ENCODE measurements around the gene WBP11. TPM values are rescaled to one million over a fixed set of nuclear protein-coding genes. Genes with fewer than 3 reads are reported as not detected.

WBP11 gene
- total and polyA plus RNA-seq, 2 of the 13 experiments (the other 11 are each of a cell fraction or from before 2014, with no cell fraction given), result 7.6 to 31.0 TPM

DNA sequence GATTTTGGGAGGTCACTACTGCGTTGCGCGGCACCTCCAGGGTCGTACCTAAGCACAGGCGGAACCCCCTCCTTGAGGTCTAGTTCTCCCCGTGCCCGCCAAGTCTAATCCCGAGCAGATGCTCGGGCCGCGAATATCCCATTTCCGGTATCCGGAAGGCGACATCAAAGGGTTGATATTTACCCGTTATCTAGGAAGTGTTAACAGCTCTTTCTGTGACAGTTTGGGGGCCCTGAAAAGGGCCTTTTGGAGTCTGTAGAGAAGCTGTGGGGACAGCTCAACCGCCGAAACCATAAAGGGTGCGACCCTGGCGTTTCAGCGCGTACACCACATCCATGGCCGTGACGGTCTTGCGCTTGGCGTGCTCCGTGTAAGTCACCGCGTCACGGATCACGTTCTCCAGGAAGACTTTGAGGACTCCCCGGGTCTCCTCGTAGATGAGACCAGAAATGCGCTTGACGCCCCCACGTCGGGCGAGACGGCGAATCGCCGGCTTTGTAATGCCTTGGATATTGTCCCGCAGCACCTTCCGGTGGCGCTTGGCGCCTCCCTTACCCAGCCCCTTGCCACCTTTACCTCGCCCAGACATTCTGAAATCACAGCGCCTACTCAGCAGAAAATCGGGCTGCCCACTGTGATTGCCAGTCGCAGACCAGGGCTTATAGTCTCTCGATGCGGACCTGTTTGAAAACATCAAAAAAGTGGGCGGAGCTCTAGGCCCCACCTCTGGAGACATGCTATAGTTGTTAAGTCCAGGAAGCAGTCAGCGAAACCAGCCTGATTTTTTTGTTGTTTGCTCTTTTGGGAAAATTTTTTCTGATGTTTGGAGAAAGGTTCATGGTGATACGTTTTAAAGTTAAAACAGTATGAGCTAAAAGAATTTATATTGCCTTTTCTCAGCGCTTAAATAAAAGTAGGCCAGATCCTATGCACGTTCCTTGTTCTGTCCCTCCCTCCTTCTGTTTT is 32.5 kb downstream of the WBP11 start (continued):
- TF ChIP-seq MED1 (CRISPR knock-in tag; IDR thresholded peaks at IDR 0.05) (peak; percentile 82), ZNF264 (CRISPR knock-in tag; IDR thresholded peaks at IDR 0.05) (peak; percentile 17; the same call in 1 of the 2 replicates), PRMT3 (CRISPR knock-in tag; IDR thresholded peaks at IDR 0.05; ENCODE audit: borderline replicate concordance, low read depth) (peak; percentile 81; the same call in 1 of the 2 replicates), SNAI1 (CRISPR knock-in tag; IDR thresholded peaks at IDR 0.05; ENCODE audit: borderline replicate concordance) (peak; percentile 94; the same call in 1 of the 2 replicates), RNF2 (conservative IDR thresholded peaks at IDR 0.05; ENCODE audit: low read depth) (0 out of 2 replicates have a peak, but pooled peaks have one; percentile 22), ZNF776 (CRISPR knock-in tag; IDR thresholded peaks at IDR 0.05) (peak; percentile 51; the same call in 1 of the 2 replicates), ZKSCAN1 (IDR thresholded peaks at IDR 0.05; ENCODE audit: low read length) (peak; percentile 97), AGO2 (optimal IDR thresholded peaks at IDR 0.05; ENCODE audit: low read depth, low read length) (peak; percentile 81), PRPF4 (IDR thresholded peaks at IDR 0.05; ENCODE audit: low read depth, low read length, poor library complexity, severe bottlenecking) (no peak), ELF3 (CRISPR knock-in tag; IDR thresholded peaks at IDR 0.05) (peak; percentile 72), MXI1 (IDR thresholded peaks at IDR 0.05; ENCODE audit: borderline replicate concordance, low read depth, low read length) (no peak; the same call in 2 of the 3 replicates), ZSCAN20 (CRISPR knock-in tag; IDR thresholded peaks at IDR 0.05; ENCODE audit: borderline replicate concordance) (no peak), ZNF180 (CRISPR knock-in tag; IDR thresholded peaks at IDR 0.05; ENCODE audit: borderline replicate concordance, low read depth) (no peak), REPIN1 (CRISPR knock-in tag; IDR thresholded peaks at IDR 0.05; ENCODE audit: borderline replicate concordance, low read depth) (peak; percentile 81), ELF4 (CRISPR knock-in tag; IDR thresholded peaks at IDR 0.05; ENCODE audit: borderline replicate concordance) (peak; percentile 29; the same call in 1 of the 2 replicates), JUN (CRISPR knock-in tag; IDR thresholded peaks at IDR 0.05) (peak; percentile 27; the same call in 1 of the 2 replicates), KLF16 (CRISPR knock-in tag; IDR thresholded peaks at IDR 0.05) (peak in 1 of 2 experiments; percentile 94; a peak in 2 of 4 replicates), SP5 (CRISPR knock-in tag; IDR thresholded peaks at IDR 0.05; ENCODE audit: borderline replicate concordance, low read depth) (peak; percentile 82)
- TF ChIP-seq, protein P1, sequence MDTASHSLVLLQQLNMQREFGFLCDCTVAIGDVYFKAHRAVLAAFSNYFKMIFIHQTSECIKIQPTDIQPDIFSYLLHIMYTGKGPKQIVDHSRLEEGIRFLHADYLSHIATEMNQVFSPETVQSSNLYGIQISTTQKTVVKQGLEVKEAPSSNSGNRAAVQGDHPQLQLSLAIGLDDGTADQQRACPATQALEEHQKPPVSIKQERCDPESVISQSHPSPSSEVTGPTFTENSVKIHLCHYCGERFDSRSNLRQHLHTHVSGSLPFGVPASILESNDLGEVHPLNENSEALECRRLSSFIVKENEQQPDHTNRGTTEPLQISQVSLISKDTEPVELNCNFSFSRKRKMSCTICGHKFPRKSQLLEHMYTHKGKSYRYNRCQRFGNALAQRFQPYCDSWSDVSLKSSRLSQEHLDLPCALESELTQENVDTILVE (CRISPR knock-in tag; IDR thresholded peaks at IDR 0.05), result peak; percentile 64; the same call in 1 of the 2 replicates
- TF ChIP-seq, protein P2, sequence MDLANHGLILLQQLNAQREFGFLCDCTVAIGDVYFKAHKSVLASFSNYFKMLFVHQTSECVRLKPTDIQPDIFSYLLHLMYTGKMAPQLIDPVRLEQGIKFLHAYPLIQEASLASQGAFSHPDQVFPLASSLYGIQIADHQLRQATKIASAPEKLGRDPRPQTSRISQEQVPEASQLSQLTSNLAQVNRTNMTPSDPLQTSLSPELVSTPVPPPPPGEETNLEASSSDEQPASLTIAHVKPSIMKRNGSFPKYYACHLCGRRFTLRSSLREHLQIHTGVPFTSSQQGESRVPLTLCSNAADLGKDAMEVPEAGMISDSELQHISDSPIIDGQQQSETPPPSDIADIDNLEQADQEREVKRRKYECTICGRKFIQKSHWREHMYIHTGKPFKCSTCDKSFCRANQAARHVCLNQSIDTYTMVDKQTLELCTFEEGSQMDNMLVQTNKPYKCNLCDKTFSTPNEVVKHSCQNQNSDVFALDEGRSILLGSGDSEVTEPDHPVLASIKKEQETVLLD (CRISPR knock-in tag; IDR thresholded peaks at IDR 0.05; ENCODE audit: low read depth), result peak; percentile 53; the same call in 1 of the 2 replicates
- TF ChIP-seq, protein P3, sequence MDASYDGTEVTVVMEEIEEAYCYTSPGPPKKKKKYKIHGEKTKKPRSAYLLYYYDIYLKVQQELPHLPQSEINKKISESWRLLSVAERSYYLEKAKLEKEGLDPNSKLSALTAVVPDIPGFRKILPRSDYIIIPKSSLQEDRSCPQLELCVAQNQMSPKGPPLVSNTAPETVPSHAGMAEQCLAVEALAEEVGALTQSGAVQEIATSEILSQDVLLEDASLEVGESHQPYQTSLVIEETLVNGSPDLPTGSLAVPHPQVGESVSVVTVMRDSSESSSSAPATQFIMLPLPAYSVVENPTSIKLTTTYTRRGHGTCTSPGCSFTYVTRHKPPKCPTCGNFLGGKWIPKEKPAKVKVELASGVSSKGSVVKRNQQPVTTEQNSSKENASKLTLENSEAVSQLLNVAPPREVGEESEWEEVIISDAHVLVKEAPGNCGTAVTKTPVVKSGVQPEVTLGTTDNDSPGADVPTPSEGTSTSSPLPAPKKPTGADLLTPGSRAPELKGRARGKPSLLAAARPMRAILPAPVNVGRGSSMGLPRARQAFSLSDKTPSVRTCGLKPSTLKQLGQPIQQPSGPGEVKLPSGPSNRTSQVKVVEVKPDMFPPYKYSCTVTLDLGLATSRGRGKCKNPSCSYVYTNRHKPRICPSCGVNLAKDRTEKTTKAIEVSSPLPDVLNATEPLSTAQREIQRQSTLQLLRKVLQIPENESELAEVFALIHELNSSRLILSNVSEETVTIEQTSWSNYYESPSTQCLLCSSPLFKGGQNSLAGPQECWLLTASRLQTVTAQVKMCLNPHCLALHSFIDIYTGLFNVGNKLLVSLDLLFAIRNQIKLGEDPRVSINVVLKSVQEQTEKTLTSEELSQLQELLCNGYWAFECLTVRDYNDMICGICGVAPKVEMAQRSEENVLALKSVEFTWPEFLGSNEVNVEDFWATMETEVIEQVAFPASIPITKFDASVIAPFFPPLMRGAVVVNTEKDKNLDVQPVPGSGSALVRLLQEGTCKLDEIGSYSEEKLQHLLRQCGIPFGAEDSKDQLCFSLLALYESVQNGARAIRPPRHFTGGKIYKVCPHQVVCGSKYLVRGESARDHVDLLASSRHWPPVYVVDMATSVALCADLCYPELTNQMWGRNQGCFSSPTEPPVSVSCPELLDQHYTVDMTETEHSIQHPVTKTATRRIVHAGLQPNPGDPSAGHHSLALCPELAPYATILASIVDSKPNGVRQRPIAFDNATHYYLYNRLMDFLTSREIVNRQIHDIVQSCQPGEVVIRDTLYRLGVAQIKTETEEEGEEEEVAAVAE (CRISPR knock-in tag; IDR thresholded peaks at IDR 0.05; ENCODE audit: borderline replicate concordance), result 0 out of 2 replicates have a peak, but pooled peaks have one; percentile 2
